ENCODE results near the gene CHRDL1. TPM values are rescaled to one million over a fixed set of nuclear protein-coding genes. Genes with fewer than 3 reads are reported as not detected.

Gene CHRDL1
- polyA plus RNA-seq, 3 donors, result not detected

DNA sequence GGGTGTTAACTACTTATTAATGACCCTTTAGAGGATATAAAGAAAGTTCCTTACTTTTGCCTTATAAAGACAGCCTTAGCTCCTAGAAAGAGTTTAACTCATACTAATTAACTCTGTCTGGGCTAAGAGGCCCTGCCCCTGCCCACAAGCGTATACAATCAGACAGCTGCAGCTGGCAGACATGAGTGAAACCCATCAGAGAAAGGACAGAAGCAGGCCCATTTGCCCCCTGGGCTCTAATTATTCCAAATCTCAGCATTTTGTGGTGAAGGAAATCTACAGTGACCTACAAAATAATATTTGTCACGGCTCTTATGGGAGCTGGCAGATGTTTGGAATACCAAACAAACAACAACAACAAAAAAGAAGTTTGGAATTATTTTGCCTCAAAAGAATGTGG lies 71.8 kb downstream of the CHRDL1 start:
- no CpG with 5 or more reads among the region's 2 CpGs for WGBS (ENCODE audit: insufficient coverage)
- Mint-ChIP-seq H3K27me3 (ENCODE audit: low read depth in 3 of 3) (peaks cover 0 to 2% (median 1%) of the 10 kb centered on the region in 3 donors), H3K4me1 (no peaks in the 10 kb centered on the region), H3K9me3 (peaks cover 0 to 2% (median 0%) of the 10 kb centered on the region in 7 donors), H3K36me3 (no peaks in the 10 kb centered on the region), H3K4me3 (no peak overlapping the region), H3K27ac (no peak overlapping the region)
- Histone ChIP-seq H3K27me3 (ENCODE audit: control insufficient read depth in 2 of 2, insufficient read depth in 2 of 2, low read length in 2 of 2) (no peaks in the 10 kb centered on the region), H3K27ac (ENCODE audit: low read depth in 1 of 2, low read length in 2 of 2) (no peak overlapping the region), H3K4me2 (replicated peaks; ENCODE audit: extremely low read depth, low read length, poor library complexity, severe bottlenecking) (no peak overlapping the region), H3K4me3 (replicated peaks in 1 of 3; ENCODE audit: low read depth in 2 of 3, low read length in 3 of 3) (no peak overlapping the region), H3K79me2 (ENCODE audit: insufficient read depth, low read length) (no peaks in the 10 kb centered on the region), H3K9me3 (replicated peaks in 1 of 2; ENCODE audit: control insufficient read depth in 1 of 2, insufficient read depth in 1 of 2, low read length in 2 of 2) (no peaks in the 10 kb centered on the region), H2AFZ (ENCODE audit: insufficient read depth, low read depth, low read length, poor library complexity, severe bottlenecking) (no peak overlapping the region), H3K36me3 (replicated peaks in 1 of 2; ENCODE audit: control insufficient read depth in 1 of 2, insufficient read depth in 2 of 2, low read length in 2 of 2) (no peaks in the 10 kb centered on the region), H3K4me1 (ENCODE audit: control insufficient read depth in 1 of 2, insufficient read depth in 2 of 2, low read length in 2 of 2) (no peaks in the 10 kb centered on the region), H3K9ac (ENCODE audit: insufficient read depth, low read length, poor library complexity, severe bottlenecking) (no peak overlapping the region), H4K20me1 (ENCODE audit: insufficient read depth, low read length) (no peaks in the 10 kb centered on the region)
- DNase-seq, result no peak
- intact Hi-C loops (cut with micrococcal nuclease), result no loop called here
- TF ChIP-seq, protein P1, sequence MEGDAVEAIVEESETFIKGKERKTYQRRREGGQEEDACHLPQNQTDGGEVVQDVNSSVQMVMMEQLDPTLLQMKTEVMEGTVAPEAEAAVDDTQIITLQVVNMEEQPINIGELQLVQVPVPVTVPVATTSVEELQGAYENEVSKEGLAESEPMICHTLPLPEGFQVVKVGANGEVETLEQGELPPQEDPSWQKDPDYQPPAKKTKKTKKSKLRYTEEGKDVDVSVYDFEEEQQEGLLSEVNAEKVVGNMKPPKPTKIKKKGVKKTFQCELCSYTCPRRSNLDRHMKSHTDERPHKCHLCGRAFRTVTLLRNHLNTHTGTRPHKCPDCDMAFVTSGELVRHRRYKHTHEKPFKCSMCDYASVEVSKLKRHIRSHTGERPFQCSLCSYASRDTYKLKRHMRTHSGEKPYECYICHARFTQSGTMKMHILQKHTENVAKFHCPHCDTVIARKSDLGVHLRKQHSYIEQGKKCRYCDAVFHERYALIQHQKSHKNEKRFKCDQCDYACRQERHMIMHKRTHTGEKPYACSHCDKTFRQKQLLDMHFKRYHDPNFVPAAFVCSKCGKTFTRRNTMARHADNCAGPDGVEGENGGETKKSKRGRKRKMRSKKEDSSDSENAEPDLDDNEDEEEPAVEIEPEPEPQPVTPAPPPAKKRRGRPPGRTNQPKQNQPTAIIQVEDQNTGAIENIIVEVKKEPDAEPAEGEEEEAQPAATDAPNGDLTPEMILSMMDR (IDR thresholded peaks at IDR 0.05), result no peak

DNA sequence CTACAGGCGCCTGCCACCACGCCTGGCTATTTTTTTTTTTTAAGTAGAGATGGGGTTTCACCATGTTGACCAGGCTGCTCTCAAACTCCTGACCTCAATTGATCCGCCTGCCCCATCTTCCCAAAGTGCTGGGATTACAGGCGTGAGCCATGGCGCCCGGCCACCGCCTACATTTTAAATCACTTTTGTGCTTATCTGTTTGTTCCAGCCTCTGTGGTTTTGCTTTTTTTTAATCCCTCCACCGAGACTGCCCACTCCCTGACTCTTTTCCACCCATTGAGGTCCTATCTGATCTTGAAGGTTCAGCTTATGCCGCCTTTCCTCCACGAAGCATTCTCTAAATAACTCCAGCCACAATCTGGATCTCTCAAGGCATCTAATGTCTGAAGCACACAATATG lies 73.5 kb downstream of the CHRDL1 start:
- 33% methylated on average over 1 of the region's 10 CpGs for WGBS (ENCODE audit: insufficient coverage)
- H3K9ac ChIP-seq (ENCODE audit: insufficient read depth, low read length, poor library complexity, severe bottlenecking), result no peak overlapping the region
- TF ChIP-seq, protein P1 (IDR thresholded peaks at IDR 0.05), result no peak
- no peak overlapping the region for H3K4me3 Mint-ChIP-seq
- H3K4me1 Mint-ChIP-seq, result no peaks in the 10 kb centered on the region
- H4K20me1 ChIP-seq (ENCODE audit: insufficient read depth, low read length), result no peaks in the 10 kb centered on the region
- no peaks in the 10 kb centered on the region for H3K9me3 ChIP-seq (replicated peaks in 1 of 2; ENCODE audit: control insufficient read depth in 1 of 2, insufficient read depth in 1 of 2, low read length in 2 of 2)
- H3K4me3 ChIP-seq (replicated peaks in 1 of 3; ENCODE audit: low read depth in 2 of 3, low read length in 3 of 3), result no peak overlapping the region
- peaks cover 0 to 4% (median 2%) of the 10 kb centered on the region in 3 donors for H3K27me3 Mint-ChIP-seq (ENCODE audit: low read depth in 3 of 3)
- no peaks in the 10 kb centered on the region for H3K27me3 ChIP-seq (ENCODE audit: control insufficient read depth in 2 of 2, insufficient read depth in 2 of 2, low read length in 2 of 2)
- H3K79me2 ChIP-seq (ENCODE audit: insufficient read depth, low read length), result no peaks in the 10 kb centered on the region
- H3K36me3 ChIP-seq (replicated peaks in 1 of 2; ENCODE audit: control insufficient read depth in 1 of 2, insufficient read depth in 2 of 2, low read length in 2 of 2), result no peaks in the 10 kb centered on the region
- peaks cover 0 to 2% (median 0%) of the 10 kb centered on the region in 7 donors for H3K9me3 Mint-ChIP-seq
- H3K4me2 ChIP-seq (replicated peaks; ENCODE audit: extremely low read depth, low read length, poor library complexity, severe bottlenecking), result no peak overlapping the region
- no peak for DNase-seq
- intact Hi-C loops (cut with micrococcal nuclease), result no loop called here
- H3K4me1 ChIP-seq (ENCODE audit: control insufficient read depth in 1 of 2, insufficient read depth in 2 of 2, low read length in 2 of 2), result no peaks in the 10 kb centered on the region
- H3K27ac Mint-ChIP-seq, result no peak overlapping the region
- no peak overlapping the region for H3K27ac ChIP-seq (ENCODE audit: low read depth in 1 of 2, low read length in 2 of 2)
- H3K36me3 Mint-ChIP-seq, result no peaks in the 10 kb centered on the region
- no peak overlapping the region for H2AFZ ChIP-seq (ENCODE audit: insufficient read depth, low read depth, low read length, poor library complexity, severe bottlenecking)
